GM18507 (cell line): ENCODE data around the gene PRKN.
"Not testable (repeated sequence)": the region's sequence is repeated elsewhere in the genome, so short reads cannot be mapped to it uniquely, and the experiment has no call there.

Source experiments
- DNase-seq: peaks from one replicate; pipeline ENCODE4 v3.0.0; 2011; ENCODE audit warnings: low read depth; ENCODE audit not compliant: insufficient read length; ENCODE audit errors: extremely low spot score
- FAIRE-seq: peaks from 2 replicates; lab custom pipeline; 2011; peaks lifted over from hg19 to GRCh38; lab: Jason Lieb, UNC

The PRKN gene

GRCh38 chr6:161926324-161926723, 801.2 kb downstream of the PRKN start:
- FAIRE-seq (no peak), DNase-seq (no peak)

DNA sequence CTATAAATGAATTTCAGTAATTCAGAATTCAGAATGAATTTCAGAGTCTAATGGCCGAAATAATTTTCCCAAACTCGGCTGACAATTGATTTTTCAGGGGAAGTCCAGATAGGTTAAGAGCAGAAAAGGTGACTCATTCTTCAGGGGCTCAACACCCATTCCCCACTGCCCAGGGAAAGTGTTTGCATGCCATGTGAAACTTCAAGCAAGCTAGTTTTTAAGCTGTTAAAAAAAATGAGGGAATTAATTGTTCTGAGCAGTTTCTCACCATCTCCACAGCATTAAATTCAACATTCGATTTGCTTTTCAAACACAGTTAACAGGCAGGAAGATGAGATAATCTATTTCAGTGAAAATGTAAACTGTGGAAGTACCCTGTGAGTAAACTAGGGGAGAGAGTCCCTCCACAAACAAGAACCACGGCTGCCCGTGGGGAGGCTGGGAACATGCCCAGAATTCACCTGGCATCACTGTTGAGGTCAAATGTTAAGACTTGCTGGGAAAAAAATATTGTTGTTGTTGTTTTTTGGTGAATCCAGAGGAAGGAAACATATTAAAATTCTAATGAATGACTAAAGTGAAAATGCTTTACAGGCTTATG, 803.0 kb downstream of the PRKN start:
- no peak for DNase-seq
- FAIRE-seq: no peak

GRCh38 chr6:161922631-161923119, 804.9 kb downstream of the PRKN start:
- FAIRE-seq (no peak), DNase-seq (no peak)

DNA sequence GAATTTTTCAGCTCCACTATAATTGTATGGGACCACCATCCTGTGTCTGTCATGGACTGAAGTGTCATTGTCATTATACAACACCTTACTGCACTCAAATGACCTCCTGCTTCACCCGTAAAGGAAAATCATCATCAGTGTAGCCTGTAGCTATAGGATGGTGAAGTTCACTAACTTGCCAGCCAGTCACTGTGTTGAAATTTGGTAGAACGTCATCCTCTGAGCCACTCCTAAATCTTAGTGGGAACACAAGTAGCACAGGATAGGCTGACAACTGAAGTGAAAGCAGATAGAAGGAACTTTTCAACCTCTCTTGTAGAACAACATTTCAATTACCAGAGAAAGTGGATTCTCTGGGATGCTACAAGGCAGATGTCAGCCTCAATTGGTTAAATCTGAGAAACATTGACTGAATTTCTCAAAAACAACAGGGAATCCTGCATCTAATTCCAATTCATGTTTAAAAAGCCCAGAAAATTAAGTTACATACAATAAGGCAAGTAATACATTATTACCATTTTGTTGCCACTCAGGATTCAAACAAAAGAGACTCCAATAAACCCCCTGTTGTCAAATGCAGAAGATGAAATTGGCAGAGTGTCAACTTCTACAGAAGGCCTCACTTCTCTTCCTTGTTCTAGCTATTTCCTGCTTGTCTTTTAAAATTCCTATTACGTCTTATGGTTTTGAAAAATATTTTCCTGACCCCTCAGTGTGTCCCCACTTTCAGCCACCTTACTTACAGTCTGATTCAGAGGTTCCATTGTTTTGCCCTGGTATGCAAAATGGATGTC, 805.8 kb downstream of the PRKN start:
- FAIRE-seq: no peak
- no peak for DNase-seq

DNA sequence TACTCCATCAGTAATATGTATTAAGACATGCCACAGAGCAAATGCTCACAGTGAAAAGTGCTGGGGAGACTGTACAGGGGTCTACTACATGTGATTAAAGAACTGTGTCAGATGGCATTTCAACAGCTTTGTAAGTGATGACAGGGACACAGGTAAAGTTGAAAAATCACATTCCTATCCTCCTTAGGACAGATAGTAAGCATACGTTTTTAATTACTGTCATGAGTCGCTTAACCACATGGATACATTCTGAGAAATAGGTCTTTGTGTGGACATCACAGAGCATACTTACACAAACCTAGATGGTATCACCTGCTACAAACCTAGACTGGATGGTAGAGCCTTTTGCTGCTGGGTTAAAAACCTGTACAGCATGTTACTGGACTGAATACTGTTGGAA, 807.9 kb downstream of the PRKN start:
- no peak for FAIRE-seq
- no peak for DNase-seq

GRCh38 chr6:161918628-161919205, 808.8 kb downstream of the PRKN start:
- FAIRE-seq: no peak
- no peak for DNase-seq

GRCh38 chr6:161918109-161918531, 809.4 kb downstream of the PRKN start:
- no peak for DNase-seq
- FAIRE-seq: no peak

DNA sequence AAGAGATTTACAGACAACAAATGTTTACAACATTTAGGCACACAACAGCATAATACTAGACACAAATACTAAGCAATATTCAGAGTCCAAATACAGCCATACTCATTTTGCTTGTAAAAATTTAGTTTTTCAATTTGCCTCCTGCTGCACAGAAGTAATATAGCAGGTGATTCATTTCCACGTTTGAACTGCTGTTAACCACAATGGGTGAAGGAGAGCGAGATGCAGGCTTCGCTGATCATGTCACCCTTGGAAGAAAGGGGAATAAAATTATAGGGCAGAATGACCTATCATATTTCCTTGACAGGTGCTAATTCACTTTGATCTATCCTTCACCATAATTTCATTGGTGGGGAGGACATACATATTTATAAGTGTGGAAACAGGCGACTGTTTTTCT, 809.9 kb downstream of the PRKN start:
- DNase-seq (no peak), FAIRE-seq (no peak)

- FAIRE-seq: no peak
These were observed 812.1 kb downstream of the PRKN start for GRCh38 chr6:161915456-161915964.

GRCh38 chr6:161908872-161909271, 818.7 kb downstream of the PRKN start:
- FAIRE-seq: no peak
- DNase-seq: no peak

More at GRCh38 chr6:161915456-161915964, 812.1 kb downstream of the PRKN start:
- no peak for DNase-seq

- FAIRE-seq (no peak), DNase-seq (no peak)
These were observed 821.0 kb downstream of the PRKN start for GRCh38 chr6:161906571-161906970.

DNA sequence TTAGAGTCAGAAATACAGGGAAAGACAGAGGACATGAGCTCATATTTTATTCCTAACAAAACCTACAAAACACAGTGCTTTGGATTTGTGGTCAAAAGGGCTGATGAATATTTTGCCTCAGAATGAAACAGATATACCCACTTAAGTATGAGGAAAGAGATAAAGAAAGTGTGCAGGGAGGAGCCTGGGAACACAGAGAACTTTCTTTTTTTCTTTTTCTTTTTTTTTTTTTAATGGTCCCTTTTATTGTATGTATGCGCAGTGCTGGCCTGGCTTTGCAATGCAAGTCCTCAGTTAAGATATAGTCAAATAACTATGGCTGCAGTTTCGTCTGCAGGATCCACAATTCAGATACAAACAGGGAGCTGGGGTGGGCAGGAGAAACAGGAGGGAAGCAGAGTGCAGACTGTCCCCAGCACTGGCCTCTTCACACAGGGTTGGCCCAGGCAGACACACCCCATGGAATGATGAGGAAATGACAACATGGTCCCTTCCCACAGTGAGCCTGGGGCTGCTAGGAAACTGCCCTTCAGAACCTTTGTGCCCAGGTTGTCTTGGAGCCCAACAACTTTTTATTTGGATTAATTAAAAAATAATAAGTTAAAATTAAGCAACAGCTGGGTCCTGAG, 823.9 kb downstream of the PRKN start:
- no peak for FAIRE-seq
- no peak for DNase-seq

- FAIRE-seq (no peak), DNase-seq (no peak)
These were observed 825.7 kb downstream of the PRKN start for GRCh38 chr6:161901740-161902426.

DNA sequence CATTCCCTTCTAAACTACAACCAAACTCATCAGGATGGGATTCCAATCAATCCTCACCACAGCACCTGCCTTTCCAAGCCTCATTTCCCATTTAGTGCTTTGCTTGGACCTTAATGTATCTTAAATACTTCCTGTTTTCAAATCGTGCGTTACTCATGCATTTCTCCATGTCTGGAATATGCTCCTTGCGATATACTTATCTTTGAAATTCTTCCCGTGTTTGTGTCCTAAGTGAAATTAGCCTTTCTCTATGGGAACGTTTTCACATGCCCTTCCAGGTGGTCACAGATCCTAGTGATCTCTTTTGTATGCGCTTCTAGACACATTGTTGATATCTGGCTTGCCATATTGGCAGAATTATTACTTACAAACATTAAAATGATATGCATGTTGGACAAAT, 833.1 kb downstream of the PRKN start:
- FAIRE-seq: no peak
- no peak for DNase-seq

GRCh38 chr6:161891542-161891941, 836.0 kb downstream of the PRKN start:
- FAIRE-seq (no peak), DNase-seq (no peak)

DNA sequence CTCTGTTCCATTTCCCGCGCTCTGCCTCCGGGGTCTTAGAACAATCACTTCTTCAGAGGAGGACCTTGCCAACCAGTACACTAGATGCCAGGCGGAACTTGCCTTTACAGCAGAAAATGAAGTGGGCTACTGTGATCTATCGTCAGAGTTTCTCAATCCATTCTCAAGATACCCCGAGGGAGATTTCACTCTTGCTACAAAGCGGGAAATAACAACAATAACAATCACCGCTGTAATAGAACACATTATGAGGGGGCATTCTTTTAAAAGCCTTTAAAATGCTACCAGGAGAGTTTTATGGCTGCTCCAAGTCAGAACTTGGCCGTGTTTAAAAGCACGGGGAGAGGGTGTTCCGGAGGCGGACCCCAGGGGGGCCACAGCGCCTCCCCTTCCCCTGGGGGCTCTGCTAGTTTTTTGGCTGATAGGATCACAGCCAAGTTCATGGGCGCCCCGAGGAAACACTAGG, 836.7 kb downstream of the PRKN start:
- FAIRE-seq (no peak), DNase-seq (no peak)

GRCh38 chr6:161890133-161890831, 837.3 kb downstream of the PRKN start:
- no peak for FAIRE-seq
- DNase-seq: no peak

- FAIRE-seq (no peak), DNase-seq (no peak)
These were observed 838.2 kb downstream of the PRKN start for GRCh38 chr6:161889324-161889723.

GRCh38 chr6:161886545-161886944, 841.0 kb downstream of the PRKN start:
- DNase-seq, FAIRE-seq: not testable (repeated sequence)
